Activated CD4-positive, CD25-positive, alpha-beta regulatory T cell treated with anti-CD3 and anti-CD28 coated beads, Interleukin-2, amount 50 U/mL, for 24 hours (primary cell): ENCODE results near the gene C3orf18.
A peak's percentile ranks its signal among the peaks of the same experiment; 100 is the strongest.
"Not testable (repeated sequence)": the region's sequence is repeated elsewhere in the genome, so short reads cannot be mapped to it uniquely, and the experiment has no call there.

Experiments
- ATAC-seq, 2 donors: fragments of 150-1000 bp; cut with Tn5 transposase; one replicate each; pipeline ENCODE4 v1.10.0; 2021; ENCODE audit warnings: mild to moderate bottlenecking in 1 of 2, moderate library complexity in 1 of 2

C3orf18 gene

DNA sequence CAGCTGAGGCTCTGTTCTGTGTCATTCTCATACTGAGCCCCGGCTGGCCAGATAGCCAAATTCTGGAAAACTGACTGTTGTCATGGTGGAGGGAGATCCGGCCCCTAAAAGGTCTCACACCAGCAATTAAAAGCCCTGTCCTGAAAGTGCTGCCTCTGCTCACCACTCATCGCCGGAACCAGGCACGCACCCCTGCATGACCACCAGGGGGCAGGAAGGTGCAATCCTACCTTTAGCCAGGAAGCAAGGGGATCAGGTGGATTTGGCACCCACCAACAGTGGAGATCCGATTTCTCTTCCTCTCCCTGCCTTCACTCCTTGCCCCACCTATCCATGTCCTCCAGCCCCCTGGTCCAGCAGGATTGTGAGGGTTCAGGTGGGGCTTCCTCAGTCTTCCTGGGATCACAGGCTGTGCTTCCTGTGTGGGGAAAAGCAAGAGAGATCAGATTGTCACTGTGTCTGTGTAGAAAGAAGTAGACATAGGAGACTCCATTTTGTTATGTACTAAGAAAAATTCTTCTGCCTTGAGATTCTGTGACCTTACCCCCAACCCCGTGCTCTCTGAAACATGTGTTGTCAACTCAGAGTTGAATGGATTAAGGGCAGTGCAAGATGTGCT is 48.0 kb downstream of the C3orf18 start:
- peak; percentile 63 to 68 for ATAC-seq

DNA sequence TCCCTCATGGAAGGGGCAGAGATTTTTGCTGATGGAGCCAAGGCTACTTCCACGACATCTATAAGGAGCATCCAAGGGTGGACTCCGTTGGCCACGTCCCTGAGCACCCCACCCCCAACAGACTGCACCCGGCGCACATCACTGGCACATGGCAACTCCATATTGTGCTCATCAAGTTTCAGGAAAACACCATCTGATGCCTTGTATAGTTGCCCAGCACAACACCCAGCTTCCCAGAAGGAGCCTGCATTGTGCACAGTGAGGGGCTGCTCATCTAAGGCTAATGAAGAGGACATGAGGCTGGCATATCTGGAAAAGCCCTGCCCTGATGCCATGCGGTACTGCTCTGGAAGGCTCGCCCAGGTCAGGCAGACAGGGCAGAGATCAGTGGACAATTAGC is 49.1 kb downstream of the C3orf18 start:
- no peak for ATAC-seq

DNA sequence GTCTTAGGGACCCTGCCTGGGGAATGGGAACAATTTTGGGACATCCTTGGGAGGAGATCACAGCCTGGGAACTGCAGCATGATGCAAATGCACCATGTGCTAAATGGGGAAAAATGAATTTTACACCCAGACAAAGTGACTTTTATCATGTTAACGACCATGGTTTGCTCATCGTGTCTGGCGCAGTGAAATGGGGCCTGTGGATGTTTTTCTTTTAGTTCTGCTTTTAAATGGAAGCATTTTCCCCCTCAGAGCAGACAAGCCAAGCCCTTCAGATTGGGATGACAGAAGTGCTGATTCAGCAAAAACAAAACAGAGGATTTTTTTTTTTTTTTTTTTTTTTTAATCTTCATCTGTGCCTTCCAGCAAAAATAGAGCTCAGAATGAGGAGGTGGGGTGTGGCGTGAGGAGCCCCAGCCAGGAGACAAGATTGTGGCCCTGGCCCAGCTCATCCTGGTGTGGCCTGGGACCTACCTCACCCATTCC is 49.8 kb downstream of the C3orf18 start:
- no peak for ATAC-seq

DNA sequence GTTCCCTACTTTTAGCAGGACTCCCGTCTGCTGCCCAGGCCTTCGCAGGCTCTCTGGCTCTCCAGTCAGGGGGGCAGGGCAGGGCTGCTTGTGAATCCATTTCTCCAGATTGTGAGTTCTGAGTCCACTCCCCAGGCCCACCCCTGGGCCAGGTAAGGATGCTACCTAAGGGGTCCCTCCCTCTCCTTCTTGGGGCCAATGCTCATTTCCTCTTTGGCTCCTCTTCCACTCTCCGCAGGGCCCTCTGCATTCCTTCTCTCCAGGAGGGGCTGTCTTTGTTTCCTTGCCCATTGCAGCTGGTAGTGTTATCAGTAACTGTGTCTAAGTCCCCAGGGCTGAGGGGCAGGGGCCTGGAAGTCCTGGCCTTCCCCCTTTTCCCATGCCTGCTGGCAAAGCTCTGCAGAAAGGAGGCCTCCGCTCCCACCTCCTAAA is 51.1 kb downstream of the C3orf18 start:
- no peak for ATAC-seq

DNA sequence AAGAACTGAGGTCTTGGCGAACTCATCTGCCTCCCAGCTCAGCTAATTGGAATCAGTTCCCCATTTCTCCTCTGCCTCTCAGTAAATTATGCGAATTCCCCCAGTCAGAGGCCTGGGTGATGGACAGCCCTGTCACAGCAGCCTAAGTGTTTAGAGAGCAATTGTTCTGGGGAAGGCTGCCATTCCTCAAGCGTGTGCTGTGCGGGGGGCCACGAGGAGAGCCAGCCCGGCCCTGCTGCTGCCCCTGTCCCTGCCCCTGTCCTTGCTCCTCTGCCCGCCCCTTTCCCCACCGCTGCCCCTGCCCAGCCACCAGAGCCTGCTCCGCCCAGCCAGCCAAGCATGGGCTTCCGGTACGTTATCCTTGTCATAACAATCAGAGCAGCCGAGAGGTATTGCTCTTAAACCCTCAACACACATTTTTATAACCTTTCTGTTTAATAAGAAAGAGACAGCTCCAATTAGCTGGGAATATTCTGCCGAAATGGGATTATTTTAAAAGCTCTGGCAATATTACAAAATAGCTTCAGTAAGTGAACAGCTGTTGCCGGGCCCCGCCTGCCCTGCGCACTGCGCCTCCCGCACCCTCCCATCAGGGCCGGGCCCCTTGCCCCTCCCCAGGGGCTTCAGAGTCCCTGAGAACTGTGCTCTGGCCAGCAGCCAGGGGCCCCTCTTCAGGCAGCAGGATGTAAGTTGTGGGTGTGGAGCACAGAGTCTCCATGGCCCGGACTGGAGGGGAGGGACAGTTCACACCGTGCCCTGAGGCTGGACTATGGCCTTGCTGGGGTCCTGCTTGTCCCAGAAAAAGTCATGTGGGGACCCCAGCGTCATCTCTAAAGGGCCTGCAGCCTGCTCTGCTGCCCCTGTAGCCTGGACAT is 51.7 kb downstream of the C3orf18 start:
- no peak for ATAC-seq

DNA sequence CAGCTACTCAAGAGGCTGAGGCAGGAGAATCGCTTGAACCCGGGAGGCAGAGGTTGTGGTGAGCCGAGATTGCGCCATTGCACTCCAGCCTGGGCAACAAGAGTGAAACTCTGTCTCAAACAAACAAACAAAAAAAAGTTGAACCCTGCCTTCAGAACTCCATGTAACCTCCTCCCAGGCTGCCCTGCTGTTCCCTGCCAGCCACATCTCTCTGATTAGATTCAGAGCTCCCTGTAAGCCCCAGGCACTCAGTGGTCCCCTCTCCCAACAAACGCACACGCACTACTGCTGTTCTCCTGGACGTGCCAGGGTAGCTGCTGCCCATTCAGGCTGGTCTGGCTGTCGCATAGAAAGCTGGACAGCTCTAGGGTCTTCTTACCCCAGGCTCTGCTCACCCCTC is 54.6 kb downstream of the C3orf18 start:
- ATAC-seq = not testable (repeated sequence)

DNA sequence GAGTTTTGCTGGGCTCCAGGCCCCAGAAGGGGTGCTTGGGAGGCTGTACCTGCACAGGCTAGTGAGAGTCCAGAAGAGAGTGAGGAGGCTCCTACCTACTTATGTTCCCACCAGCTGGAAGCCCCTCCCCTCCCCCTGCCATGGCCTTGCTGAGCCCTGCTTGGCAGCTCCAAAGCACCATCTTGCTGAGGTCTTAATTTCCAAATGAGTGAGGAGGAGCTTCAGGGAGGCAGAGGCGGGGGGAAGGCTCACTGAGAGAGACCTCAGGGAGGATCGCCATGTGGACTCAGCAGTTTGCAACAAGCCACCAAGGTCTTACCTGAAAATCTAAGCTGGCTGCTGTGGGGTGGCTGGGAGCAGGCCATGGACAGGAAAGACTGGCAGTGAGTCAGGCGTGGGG is 55.4 kb downstream of the C3orf18 start:
- no peak for ATAC-seq

DNA sequence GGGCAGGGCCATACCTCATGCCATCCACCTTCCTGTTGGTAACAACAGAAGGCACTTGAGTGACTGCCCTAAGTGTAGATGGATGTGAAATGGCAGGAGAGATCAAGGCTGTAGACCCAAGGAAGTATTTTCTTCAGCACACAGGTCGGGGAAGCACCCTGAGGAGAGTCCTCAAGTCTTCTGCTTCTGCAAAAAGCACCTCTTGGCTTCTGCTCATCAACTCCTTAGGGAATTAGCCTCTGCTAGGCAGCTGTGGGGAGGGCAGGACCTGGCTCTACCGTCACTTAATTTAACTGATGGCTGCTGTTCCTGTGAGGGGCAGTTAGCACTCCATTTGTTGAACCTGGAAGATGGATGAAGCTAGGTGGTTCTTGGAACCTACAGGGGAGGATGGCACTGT is 57.2 kb downstream of the C3orf18 start:
- ATAC-seq = no peak

DNA sequence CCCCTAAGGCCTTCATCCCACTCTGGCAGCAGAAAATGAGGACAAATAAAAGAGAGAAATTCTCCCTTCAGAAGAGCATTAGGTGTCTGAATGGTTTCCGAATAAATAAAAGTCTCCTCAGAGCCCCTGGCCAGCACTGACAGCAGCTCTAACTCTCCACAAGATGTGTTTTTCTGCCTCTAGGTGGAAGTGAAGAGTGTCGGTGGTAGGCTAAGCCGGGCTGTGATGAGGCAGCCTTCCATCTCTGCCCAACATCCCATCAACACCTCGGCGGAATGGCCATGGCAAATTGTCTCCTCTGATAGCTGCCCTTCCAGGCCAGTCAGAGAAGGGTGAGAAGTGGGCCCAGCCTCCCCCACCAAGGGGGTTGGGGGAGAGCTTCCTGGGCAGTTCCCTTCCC is 57.8 kb downstream of the C3orf18 start:
- no peak for ATAC-seq

DNA sequence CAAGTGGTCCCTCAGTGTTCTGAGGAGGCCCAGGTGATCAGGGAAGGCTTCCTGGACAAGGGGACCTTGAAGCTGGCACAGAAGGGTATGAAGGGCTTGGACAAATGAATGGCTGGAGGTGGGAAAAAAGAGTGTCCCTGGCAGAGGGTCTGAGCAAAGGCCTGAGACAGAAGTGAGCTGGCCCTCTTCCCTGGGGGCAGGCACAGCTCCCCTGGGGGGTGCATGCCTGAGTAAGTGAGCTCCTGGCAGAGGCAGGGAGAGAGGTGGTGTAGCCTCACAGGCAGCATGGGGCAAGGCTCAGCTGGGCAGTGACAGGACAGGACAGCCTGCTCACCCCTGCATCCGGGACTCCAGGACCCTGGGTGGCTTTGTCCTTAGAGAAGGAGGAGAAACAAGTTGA is 58.7 kb downstream of the C3orf18 start:
- no peak for ATAC-seq
